HG03469 (cell line): ENCODE data around the gene ARPP21.
A peak's percentile ranks its signal among the peaks of the same experiment; 100 is the strongest.

Experiments
- ATAC-seq: cut with Tn5 transposase; IDR thresholded peaks from one replicate; pipeline ENCODE4 v1.9.1; 2021; ENCODE audit warnings: mild to moderate bottlenecking, moderate library complexity, moderate number of reproducible peaks; ENCODE audit not compliant: unreplicated experiment

Gene ARPP21

DNA sequence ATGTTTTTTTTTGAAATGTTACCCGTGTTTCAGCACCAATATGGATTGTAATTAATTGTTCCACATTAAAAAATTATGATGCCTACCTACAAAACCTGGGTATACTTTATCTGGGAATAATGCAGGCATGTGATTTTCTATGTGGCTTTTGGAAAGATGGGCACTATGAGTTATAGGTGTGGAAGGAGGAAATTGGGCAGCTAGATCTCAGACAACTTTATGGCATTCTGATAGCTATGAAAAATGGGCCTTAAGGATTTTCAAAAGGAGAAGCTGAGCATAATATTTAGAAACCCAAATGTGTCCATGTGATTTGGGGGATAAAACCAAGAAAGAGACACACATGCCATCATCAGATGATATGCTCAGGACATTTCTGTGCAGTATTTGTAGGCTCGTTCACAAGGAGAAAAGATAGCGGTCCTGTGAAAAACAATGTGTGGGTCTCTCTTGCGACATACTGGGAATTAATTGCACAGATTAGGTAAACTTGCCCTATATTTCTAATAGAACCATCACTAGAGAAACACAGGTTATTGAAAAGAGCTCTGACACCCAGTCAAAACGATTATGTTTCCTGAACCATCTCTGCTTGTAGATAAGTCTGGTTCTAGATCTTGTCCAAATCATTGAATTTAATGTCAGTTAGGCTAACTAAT lies 35.3 kb downstream of the ARPP21 start:
- ATAC-seq: no peak

GRCh38 chr3:35675206-35675605 lies 35.9 kb downstream of the ARPP21 start:
- no peak for ATAC-seq

DNA sequence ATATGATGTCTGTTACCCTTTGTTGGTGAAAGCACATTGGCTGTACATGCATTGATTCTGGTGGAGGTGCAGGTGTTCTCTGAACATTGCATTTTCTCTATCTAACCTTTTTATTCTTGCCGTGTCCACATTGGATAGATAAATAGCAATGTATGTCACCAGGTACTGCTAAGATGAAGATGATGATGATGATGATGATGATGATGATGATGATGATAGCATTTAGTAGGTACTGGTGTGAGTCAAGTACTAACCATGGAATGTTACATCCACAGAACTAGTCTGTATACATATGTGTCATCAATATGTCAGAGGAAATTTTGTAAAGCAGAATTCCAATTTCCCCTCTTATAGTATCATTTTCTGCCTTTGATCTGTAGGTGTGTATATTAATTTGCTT lies 36.3 kb downstream of the ARPP21 start:
- ATAC-seq: no peak

GRCh38 chr3:35677797-35678196 lies 38.5 kb downstream of the ARPP21 start:
- ATAC-seq: no peak

DNA sequence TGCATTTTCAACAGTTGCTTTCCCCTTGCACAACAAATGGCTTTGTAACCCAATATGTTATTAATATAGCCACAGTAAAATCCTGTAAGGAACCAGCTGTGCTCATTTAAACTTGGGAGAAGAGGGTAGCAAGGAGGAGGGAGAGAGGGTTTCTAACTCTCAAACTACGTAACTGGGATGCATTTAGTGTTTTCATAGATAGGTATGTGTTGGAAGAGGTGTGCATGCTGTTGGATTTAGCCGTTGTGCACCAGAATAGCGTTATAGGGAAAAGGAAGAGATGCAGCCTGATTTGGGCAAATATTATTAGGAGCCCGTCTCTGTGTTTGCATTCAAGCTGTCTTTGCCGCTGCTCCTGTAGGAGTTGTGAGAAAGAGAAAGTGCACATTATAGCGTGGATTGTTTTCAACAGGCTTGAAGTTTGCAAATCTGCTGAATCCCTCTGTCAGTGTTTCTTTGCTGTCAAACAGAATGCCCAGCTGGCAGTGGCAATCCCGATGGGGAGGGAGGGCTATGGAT lies 39.4 kb downstream of the ARPP21 start:
- no peak for ATAC-seq

DNA sequence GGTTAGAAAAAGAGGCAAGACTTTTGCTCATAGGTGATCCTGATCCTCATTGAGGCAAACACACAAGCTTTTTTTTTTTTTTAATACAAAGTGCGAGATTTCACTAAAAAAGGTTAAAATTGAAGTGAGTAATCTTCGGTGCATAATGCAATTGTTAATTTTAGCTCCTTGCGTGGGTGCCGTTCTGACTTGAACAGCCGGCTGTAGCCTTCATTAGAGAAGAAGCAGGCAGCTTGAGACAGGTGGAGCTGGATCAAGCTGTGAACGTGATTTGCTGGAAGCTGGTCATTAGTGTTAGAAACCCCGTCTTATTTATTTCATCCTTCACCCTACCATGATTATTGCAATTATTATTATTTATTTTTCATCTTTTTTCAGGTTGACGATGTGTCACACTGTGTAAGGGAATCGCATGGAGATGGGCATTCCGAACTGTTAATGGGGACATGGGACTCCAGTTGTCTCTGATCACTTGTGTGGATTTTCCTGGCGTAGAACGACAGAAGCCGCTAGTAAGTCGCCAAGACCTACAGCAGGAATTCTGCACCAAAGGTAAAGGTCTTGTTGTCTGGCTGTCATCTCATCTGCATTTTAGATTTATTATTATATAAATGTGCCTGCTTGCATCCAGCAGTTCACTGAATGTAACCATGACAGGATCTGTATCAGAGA lies 40.2 kb downstream of the ARPP21 start:
- ATAC-seq: no peak

DNA sequence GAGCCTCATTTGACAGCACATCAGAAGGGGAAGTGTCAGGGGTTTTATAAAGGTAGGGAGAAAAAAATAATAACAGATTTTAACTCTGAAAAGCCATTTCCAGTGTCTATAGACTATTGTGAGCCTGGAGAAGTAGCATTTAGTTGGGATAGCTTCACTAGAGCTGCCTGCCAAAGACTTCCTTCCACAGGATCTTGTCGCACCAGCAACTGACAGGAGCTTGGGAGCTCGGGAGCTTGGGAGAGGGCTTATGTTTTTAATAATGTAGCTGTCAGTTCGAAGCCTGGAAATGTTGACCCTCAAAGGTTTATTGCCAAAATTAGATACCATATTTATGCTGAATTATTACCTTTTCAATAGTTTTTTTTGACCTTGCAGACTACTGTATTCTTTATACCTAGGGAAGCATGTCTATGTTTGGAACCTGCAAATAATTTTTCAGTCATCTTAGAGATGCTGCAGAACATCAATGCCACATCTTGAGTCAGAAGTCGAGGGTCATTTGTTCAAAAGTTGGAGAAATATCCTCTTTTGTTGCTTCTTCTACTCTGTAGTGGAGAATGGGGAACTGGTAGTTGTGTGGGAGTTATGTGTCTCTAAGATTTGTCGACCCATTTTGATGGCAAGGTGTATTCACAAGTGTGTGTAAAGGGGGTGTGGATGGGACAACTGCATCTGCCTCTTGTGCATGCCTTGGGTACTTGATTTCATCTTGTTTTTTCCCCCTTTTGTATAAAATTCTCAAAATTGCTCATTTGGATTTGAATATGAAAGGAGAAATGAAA lies 41.7 kb downstream of the ARPP21 start:
- ATAC-seq: no peak

DNA sequence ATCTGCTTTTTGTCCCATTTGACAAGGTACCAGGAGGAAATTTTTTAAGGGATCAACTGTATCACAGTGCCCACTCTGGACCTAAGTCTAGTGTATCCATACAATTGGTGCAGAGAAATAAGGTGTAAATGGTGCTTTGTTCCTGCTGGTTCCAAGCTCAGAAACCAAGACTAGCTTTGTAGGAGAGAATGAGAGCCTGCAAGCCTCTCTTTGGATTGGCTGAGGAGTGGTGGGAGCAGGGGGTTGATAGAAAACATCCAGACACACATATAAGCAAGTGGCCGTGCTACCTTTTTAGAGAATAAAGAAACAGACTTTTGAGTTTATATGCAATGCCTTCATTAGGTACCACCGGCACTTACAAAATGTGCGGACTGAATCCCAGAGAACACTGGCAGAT lies 45.8 kb downstream of the ARPP21 start:
- no peak for ATAC-seq

GRCh38 chr3:35688826-35689225 lies 49.5 kb downstream of the ARPP21 start:
- ATAC-seq: no peak

- no peak for ATAC-seq
Observed at GRCh38 chr3:35690271-35690670, 50.9 kb downstream of the ARPP21 start.

- no peak for ATAC-seq
Observed at GRCh38 chr3:35705904-35706303, 66.6 kb downstream of the ARPP21 start.

GRCh38 chr3:35707904-35708303 lies 68.6 kb downstream of the ARPP21 start:
- ATAC-seq: no peak

GRCh38 chr3:35708394-35709271 lies 69.3 kb downstream of the ARPP21 start:
- peak; percentile 52 for ATAC-seq

DNA sequence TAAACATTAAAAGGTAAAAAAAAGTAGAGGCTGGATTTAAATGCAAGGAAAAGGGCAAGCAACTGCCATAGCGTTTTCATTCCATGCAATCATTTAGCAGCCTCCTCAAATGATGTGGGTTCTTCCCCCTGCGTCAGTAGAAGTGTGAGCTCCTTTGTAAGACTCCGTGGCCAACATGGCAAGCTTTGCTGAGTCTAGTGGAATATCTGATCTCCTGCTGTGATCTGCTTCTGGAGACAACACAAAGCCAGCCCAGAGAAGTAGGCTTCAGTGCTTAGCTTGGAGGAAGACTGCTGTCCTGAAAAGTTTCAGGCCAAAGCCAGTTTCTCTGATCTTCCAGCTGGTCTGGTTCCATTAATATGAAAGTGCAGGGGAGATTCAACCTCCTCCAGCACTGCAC lies 70.4 kb downstream of the ARPP21 start:
- ATAC-seq: no peak

GRCh38 chr3:35710554-35710953 lies 71.2 kb downstream of the ARPP21 start:
- ATAC-seq: no peak

DNA sequence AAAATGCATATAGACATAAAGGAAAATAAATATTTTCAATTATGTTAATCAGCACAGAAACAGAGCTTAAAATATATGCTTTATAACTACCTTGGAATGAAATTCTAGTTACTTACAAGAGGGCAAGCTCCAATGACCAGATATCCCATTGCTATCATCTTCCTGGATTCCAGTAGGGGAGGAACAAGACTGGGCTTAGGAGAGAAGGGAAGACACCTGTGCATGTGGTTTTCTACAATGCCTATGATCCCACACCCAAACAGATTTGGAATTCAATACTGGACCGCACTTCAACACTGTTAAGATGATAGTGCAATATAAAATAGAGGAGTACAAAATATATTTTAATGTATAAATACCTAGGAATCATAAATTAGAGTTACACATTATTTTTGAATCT lies 79.6 kb downstream of the ARPP21 start:
- no peak for ATAC-seq

GRCh38 chr3:35721628-35722027 lies 82.3 kb downstream of the ARPP21 start:
- no peak for ATAC-seq

DNA sequence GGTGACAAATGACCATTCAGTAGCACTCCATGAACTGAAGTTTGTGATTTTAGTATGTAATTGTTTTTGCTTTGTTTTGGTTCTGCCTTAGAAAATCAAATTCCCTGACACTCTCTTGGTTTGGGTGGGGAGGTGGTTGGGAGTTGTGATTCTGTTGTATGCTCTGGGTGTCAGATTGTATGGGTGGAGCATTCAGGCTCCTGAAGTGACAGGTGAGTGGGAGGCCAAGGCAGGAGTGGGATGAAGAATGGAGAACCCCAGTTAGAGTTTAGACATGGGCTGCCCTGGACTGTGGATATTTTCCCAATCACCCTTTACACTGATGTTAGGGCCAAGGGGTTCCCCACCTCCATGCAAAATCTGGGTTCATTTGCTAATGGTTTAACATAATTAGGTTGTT lies 83.6 kb downstream of the ARPP21 start:
- no peak for ATAC-seq

GRCh38 chr3:35723480-35724097 lies 84.3 kb downstream of the ARPP21 start:
- ATAC-seq: no peak

DNA sequence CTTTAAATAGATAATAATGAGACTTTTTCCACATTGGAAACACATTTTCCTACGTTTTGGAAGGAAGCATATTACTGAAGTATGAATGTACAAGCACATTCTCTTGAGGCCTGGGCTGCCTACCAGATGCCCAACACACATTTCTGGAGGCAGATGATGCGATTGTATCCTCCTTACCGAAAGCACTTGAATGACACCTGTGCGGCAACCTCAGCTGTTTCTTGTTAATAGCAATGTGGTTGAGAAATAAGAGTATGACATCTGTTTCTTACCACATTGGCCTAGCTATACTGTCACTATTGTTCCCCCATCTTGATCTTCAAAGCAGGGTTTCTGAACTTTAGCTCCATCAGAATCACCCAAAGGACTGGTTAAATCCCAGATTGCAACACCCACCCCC lies 84.8 kb downstream of the ARPP21 start:
- no peak for ATAC-seq
